GM18505 (cell line): ENCODE data around the gene KRTAP12-1.
"Not testable (repeated sequence)": the region's sequence is repeated elsewhere in the genome, so short reads cannot be mapped to it uniquely, and the experiment has no call there.

Experiments used
- ATAC-seq: cut with Tn5 transposase; IDR thresholded peaks from one replicate; pipeline ENCODE4 v1.9.1; 2021; ENCODE audit not compliant: unreplicated experiment
- POLR2A ChIP-seq: IDR thresholded peaks from 4 replicates; pipeline ENCODE4 v1.6.1; 2011; ENCODE audit warnings: borderline replicate concordance; ENCODE audit not compliant: insufficient read depth, insufficient read length; ENCODE audit errors: extremely low read depth

The KRTAP12-1 gene

DNA sequence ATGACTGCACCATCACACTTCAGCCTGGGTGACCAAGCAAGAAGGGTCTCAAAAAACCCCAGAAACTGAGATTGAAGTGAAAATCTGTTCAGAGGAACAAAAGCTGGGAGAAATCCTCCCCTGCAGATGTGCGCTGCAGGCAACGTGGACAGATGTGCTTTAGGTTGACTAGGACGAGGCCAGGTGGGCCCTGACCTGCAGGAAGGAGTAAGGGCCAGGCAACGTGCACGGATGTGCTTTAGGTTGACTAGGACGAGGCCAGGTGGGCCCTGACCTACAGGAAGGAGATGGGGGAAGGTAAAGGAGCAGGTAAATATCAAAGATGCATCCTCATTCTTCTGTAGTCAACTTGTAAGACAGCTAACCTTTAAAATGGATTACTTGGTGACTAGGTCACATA is 2.5 kb upstream of the KRTAP12-1 start:
- TF ChIP-seq POLR2A: no peak
- ATAC-seq: no peak

DNA sequence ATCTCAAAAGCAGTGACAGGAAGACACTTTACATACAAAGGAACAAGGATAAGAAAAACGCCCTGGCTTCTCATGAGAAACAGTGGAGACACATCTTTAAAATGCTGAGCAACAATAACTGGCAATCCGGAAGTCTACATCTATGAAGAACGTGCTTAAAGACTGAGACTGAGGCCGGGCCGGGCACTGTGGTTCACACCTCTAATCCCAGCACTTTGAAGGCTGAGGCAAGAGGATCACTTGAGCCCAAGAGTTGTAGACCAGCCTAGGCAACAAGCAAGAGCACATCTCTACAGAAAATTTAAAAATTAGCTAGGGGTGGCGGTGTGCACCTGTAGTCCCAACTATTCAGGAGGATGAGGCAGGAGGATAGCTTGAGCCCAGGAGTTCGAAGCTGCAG is 2.1 kb upstream of the KRTAP12-1 start:
- no peak for ATAC-seq

DNA sequence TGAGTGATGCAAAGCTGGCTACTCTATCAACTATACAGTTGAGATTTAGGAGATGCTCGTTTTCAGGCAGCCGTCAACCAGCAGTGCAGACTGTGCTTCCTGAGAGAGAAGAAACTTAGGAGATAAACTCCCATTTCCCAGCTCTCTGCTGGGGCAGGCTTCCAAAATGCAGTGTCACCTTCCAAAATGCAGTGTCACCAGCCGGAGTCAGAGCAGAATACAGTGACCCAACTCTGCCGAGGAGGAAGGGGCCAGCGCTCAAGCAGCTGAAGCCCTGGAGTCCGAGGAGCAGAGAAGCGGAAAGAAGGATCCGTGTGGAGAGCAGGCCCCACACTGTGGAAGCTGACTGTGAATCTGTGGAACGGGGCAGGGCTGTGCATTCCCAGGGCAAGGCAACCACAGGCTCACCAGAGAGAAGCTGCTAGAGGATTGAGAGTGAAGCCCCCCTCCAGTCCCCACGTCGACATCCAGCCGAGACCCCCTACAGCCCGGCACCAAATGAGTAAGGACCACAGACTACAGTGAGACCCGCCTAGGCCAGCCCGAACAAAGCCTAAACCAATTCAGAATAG is 703 bp upstream of the KRTAP12-1 start:
- no peak for TF ChIP-seq POLR2A
- no peak for ATAC-seq

More for the DNA sequence above, 2.1 kb upstream of the KRTAP12-1 start:
- no peak for TF ChIP-seq POLR2A

DNA sequence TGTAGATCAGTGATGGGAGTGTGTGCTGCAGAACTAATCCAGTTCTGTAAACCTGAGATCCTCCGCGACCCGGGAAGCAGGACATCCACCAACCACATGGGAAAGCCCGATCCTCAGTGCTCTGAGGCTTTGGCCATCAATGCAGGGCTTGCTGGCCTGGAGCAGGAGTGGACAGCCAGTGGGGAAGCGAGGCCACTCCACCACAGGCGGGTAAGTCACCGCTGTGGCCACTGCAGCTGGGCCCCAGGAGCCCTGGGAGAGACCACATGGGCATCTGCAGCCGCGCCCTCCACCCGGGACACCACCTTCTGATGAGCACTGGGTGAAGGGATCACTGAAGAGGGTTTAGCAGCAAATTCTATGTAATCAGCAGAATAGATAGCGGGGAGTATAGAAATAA is 811 bp downstream of the KRTAP12-1 start:
- ATAC-seq: no peak

DNA sequence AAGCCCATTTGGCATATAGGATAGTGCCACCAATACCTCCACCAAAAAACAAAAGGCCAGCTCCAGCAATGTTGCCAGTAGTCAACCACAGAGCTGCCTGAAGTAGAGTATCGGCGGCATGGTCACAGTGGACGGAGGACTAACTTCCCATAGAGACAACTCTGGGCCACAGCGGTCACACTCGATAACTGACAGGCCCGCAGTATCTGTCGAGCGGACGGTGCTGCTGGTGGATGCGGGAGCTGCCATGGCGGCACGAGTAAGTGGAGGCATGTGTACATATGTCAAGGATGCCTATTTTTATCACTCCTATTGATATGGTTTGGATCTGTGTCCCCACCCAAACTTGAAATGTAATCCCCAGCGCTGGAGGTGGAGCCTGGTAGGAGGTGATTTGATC is 4.1 kb downstream of the KRTAP12-1 start:
- TF ChIP-seq POLR2A: no peak
- ATAC-seq: no peak

More for the DNA sequence above, 811 bp downstream of the KRTAP12-1 start:
- TF ChIP-seq POLR2A: no peak

DNA sequence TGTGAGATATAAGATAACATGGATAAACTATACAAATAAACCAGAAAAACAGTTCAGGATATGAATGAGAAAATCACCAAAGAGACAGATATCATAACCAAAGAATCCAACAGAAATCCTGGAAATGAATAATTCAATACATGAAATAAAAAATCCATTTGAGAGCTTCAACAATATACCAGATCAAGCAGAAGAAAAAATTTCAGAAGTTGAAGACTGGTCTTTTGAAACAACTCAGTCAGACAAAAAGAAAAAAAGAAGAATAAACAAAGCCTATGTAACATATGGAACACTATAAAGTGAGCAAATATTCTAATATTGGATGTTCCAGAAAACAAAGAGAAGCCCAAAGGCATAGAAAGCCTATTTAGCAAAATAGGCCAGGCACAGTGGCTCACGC is 10.1 kb downstream of the KRTAP12-1 start:
- no peak for TF ChIP-seq POLR2A
- ATAC-seq: no peak

DNA sequence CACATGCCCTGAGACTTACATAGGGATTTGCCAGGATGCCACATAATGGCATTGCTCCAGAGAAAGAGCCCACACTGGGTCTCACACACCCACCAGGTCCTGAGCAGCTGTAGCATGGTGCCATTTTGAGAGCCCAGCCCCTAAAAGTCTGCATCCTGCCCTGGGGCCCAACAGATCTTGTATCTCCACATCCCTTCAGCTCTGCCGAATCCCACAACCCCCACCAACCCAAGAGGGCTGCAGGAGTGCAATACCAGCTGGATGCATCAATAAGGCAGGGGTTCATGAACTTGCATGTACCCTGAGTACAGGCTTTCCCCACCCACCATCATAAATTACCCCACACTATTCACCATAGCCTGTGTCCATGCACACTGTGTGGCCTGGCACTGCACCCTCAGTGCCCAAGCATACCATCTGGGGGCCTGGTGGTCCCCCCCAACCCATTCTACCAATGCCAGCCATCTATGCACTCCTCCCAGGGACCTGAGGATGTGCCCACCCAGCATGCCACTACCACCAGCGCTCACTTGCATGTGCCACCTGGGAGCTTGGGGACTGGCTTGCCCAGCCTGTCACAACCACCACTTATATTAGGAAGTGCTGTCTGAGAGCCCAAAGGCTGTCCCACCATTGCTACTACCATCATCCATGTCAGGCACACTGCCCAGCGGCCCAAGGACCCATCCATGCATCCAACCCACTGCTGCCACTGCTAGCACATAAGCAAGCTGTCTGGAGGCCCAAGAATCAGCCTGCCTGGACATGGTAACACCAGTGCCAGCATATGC is 11.1 kb downstream of the KRTAP12-1 start:
- no peak for ATAC-seq

DNA sequence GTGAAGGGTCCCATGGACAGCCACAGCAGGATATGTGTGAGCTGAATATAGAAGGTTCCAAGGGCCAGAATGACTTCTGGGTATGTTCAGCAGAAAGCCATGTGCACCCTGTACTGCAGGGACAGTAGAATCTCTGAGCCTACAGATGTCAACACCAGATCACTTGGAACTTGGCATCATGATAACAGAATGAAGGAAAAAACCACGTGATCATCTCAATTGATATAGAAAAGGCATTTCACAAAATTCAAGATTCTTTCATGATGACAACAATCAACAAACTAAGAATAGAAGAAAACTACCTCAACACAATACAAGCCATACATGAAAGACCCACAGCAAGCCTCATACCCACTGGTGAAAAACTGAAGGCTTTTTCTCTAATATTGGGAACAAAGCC is 14.4 kb downstream of the KRTAP12-1 start:
- ATAC-seq: no peak
- TF ChIP-seq POLR2A: no peak

More for the DNA sequence above, 11.1 kb downstream of the KRTAP12-1 start:
- no peak for TF ChIP-seq POLR2A

DNA sequence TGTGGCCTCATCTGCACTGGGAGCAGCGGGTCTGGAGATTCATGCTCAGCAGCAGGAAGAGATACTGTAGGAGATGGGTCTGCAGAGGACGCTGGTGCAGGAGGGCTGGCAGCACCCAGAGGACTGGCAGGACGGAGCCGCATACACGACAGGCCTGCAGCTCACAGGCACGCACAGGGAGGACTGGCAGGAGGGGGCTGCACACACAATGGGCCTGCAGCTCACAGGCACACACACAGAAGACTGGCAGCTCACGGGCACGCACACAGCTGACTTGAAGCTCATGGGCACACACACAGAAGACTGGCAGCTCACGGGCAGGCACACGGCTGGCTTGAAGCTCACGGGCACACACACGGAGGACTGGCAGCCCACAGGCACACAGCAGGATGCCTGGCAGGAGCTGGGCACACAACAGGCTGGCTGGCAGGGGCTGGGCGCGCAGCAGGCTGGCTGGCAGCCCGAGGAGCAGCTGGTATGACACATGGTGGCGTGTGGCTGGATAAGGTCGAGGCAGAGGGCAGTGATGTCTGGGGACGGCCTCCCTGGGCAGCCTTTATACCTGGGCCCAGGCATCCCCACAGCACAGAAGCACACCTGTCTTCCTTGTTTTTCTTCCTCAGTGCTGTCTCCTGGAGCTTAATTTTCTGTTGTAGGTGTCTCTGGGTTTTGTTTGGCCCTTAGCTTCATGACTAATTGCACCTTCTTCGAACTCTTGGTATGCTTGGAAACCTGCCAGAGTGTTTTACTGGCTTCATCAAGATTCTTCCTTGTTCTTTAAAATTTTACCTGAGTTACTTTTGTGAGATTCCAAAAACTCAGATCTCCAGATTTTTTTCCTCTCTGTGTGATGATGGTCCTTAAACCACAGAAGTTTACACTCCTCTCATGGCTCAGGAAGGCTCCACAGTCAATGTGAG is 15.3 kb downstream of the KRTAP12-1 start, which contains the start of gene KRTAP12-2:
KRTAP12-2 (minus strand) TSS at position 527 of the 920 bp plus-strand sequence; CDS start at position 486, 41 bp downstream.
- no peak for ATAC-seq
- TF ChIP-seq POLR2A: no peak

DNA sequence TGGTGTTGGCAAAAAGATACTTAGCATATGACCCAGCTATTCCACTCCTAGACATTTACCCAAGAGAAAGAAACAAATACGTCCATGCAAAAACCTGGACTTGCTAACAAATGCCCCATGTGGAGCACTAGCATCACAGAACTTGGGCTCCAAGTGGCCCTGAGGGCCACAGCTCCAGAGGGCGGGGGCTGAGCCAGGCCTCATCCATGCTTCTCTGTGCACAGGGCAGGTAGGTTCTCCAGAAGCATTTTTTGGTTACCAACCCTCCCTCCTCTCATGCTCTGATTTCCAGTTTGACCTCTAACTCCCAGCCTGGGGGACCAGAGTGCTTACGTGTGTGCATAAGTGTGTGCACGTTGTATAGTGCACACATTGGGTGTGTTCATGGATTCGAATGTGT is 17.3 kb downstream of the KRTAP12-1 start:
- TF ChIP-seq POLR2A: no peak
- ATAC-seq: no peak

DNA sequence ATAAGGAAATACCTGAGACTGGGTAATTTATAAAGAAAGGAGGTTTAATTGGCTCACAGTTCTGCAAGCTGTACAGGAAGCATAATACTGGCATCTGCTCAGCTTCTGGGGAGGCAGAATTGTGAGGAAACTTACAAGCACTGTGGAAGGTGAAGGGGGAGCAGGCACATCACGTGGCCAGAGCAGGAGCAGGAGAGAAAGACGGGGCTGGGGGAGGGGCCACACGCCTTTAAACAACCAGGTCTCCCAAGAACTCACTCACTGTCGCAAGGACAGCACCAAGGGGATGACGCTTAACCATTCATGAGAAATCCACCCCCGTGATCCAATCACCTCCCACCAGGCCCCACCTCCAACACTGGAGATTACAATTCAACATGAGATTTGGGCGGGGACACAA is 20.4 kb downstream of the KRTAP12-1 start:
- not testable (repeated sequence) for ATAC-seq

DNA sequence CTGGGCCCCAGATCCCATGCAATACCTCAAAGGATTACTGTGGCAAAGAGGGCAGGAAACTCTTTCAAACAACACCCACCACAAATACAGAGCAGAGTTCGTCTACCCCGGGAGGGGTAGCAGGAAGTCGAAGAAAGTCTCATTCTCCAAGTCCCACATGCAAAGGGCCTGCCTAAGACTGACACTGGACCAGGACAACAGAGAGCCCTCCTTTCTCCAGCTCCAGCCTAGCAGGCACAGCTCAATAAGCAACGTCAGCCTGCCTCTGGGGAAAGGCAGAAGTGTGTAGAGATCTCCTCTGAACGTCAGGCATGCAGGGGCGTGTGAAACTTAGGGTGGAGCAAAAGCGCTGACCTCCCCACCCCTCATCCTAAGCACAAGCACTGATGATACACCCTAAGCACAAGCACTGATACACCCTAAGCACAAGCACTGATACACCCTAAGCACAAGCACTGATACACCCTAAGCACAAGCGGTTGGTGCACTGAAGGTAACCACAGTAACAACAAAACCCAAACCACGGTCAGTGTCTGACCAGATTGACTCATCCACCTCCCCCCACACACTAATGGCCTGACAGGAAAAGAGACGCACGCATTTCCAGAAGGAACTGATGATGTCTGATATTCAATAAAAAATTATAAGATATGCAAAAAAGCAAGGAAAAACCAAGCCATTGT is 22.9 kb downstream of the KRTAP12-1 start:
- no peak for TF ChIP-seq POLR2A
- no peak for ATAC-seq

DNA sequence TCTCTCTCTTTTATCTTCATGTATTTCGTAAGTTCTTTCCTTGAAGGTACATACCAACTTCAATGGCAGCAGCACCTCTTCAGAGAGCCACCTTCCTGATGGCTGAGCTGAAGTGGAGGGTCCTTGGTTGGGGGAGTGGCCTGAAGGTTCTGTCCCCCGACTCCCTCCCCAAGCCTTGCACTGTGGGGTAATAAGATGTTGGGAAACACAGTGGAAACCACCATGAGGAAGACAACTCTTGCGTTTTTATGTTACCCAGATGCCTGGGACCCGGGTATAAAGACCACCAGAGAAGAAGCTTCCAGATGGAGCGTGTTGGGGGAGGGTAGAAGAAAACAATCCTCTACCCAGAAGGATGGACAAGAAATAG is 23.4 kb downstream of the KRTAP12-1 start:
- TF ChIP-seq POLR2A: no peak

More for the DNA sequence above, 23.4 kb downstream of the KRTAP12-1 start:
- ATAC-seq: no peak
